Osteoblast (primary cell): ENCODE results near the gene MAP3K7. TPM values are rescaled to one million over a fixed set of nuclear protein-coding genes. Genes with fewer than 3 reads are reported as not detected.

Experiments used
- DNase-seq: peaks from one replicate; pipeline ENCODE4 v3.0.0; 2011; ENCODE audit warnings: low spot score, mixed read lengths; ENCODE audit not compliant: insufficient read length; ENCODE audit errors: missing footprints
- H2AFZ ChIP-seq: 2 replicates; pipeline ENCODE4 v1.6.0; 2011; ENCODE audit warnings: mild to moderate bottlenecking, low read length
- H3K27ac ChIP-seq: 2 replicates; pipeline ENCODE4 v1.5.1; 2011; ENCODE audit warnings: mild to moderate bottlenecking, low read depth, low read length, moderate library complexity
- H3K27me3 ChIP-seq: 2 replicates; pipeline ENCODE4 v1.6.0; 2012; ENCODE audit warnings: mild to moderate bottlenecking, control low read depth, inconsistent platforms, low read length, moderate library complexity; ENCODE audit not compliant: insufficient read depth
- H3K36me3 ChIP-seq: 2 replicates; pipeline ENCODE4 v1.5.1; 2011; ENCODE audit warnings: mild to moderate bottlenecking, low read length, control low read depth, moderate library complexity; ENCODE audit not compliant: insufficient read depth
- H3K4me1 ChIP-seq: 2 replicates; pipeline ENCODE4 v1.5.1; 2011; ENCODE audit warnings: mild to moderate bottlenecking, low read length, control low read depth, moderate library complexity; ENCODE audit not compliant: insufficient read depth
- H3K4me2 ChIP-seq: 2 replicates; pipeline ENCODE4 v1.6.0; 2011; ENCODE audit warnings: mild to moderate bottlenecking, low read length; ENCODE audit not compliant: insufficient read depth
- H3K4me3 ChIP-seq: fragments of 200-600 bp; sonication (generic); 3 replicates; pipeline ENCODE4 v1.5.1; 2012; ENCODE audit warnings: mild to moderate bottlenecking, low read length, inconsistent platforms; ENCODE audit not compliant: insufficient read depth
- H3K79me2 ChIP-seq: 2 replicates; pipeline ENCODE4 v1.6.0; 2012; ENCODE audit warnings: mild to moderate bottlenecking, low read length, control low read depth, inconsistent platforms; ENCODE audit not compliant: insufficient read depth
- H3K9me3 ChIP-seq: 2 replicates; pipeline ENCODE4 v1.5.1; 2011; ENCODE audit warnings: low read depth, low read length, control low read depth
- H4K20me1 ChIP-seq: 2 replicates; pipeline ENCODE4 v1.6.0; 2012; ENCODE audit warnings: mild to moderate bottlenecking, low read length, control low read depth; ENCODE audit not compliant: insufficient read depth
- CTCF ChIP-seq: IDR thresholded peaks from 2 replicates; pipeline ENCODE4 v1.5.1; 2011; ENCODE audit warnings: mild to moderate bottlenecking, low read depth, low read length, moderate library complexity; ENCODE audit errors: extremely low read depth
- total RNA-seq: library from RNA; depleted of rRNA; stranded (reverse); fragments of >200 nt; gene quantifications from 2 replicates; pipeline ENCODE4 v1.2.3, GENCODE V29; 2012

The MAP3K7 gene
- total RNA-seq, 1 donor = 38.4 TPM

GRCh38 chr6:90537723-90538258, 49.1 kb downstream of the MAP3K7 start:
- no peak overlapping the region for H3K4me2 ChIP-seq
- H3K27me3 ChIP-seq = no peaks in the 10 kb centered on the region
- DNase-seq = no peak
- TF ChIP-seq CTCF = no peak
- peaks cover 41% of the 10 kb centered on the region for H3K36me3 ChIP-seq
- H3K4me3 ChIP-seq = no peak overlapping the region
- no peak overlapping the region for H2AFZ ChIP-seq
- H3K79me2 ChIP-seq = peaks cover 2% of the 10 kb centered on the region
- peaks cover 21% of the 10 kb centered on the region for H3K4me1 ChIP-seq
- no peaks in the 10 kb centered on the region for H4K20me1 ChIP-seq
- no peaks in the 10 kb centered on the region for H3K9me3 ChIP-seq
- H3K27ac ChIP-seq = peak overlapping the region; percentile 35

GRCh38 chr6:90537027-90537426, 49.8 kb downstream of the MAP3K7 start:
- no peak overlapping the region for H3K4me3 ChIP-seq
- no peak for DNase-seq
- H2AFZ ChIP-seq = no peak overlapping the region
- peaks cover 2% of the 10 kb centered on the region for H3K79me2 ChIP-seq
- no peaks in the 10 kb centered on the region for H4K20me1 ChIP-seq
- no peaks in the 10 kb centered on the region for H3K27me3 ChIP-seq
- peaks cover 43% of the 10 kb centered on the region for H3K36me3 ChIP-seq
- H3K27ac ChIP-seq = peak overlapping the region; percentile 35
- H3K4me1 ChIP-seq = peaks cover 21% of the 10 kb centered on the region
- no peak for TF ChIP-seq CTCF
- no peak overlapping the region for H3K4me2 ChIP-seq
- no peaks in the 10 kb centered on the region for H3K9me3 ChIP-seq

GRCh38 chr6:90536520-90536919, 50.4 kb downstream of the MAP3K7 start:
- peaks cover 48% of the 10 kb centered on the region for H3K36me3 ChIP-seq
- H3K79me2 ChIP-seq = peaks cover 2% of the 10 kb centered on the region
- H2AFZ ChIP-seq = no peak overlapping the region
- no peak overlapping the region for H3K4me2 ChIP-seq
- TF ChIP-seq CTCF = no peak
- no peaks in the 10 kb centered on the region for H3K27me3 ChIP-seq
- no peak for DNase-seq
- H3K4me1 ChIP-seq = peaks cover 21% of the 10 kb centered on the region
- H4K20me1 ChIP-seq = no peaks in the 10 kb centered on the region
- H3K27ac ChIP-seq = peak overlapping the region; percentile 35
- no peak overlapping the region for H3K4me3 ChIP-seq
- no peaks in the 10 kb centered on the region for H3K9me3 ChIP-seq

- no peak for DNase-seq
- H2AFZ ChIP-seq = no peak overlapping the region
- H3K27me3 ChIP-seq = no peaks in the 10 kb centered on the region
- no peak overlapping the region for H3K4me3 ChIP-seq
- peaks cover 2% of the 10 kb centered on the region for H3K79me2 ChIP-seq
- no peak for TF ChIP-seq CTCF
- H3K27ac ChIP-seq = no peak overlapping the region
- H3K4me2 ChIP-seq = no peak overlapping the region
- no peaks in the 10 kb centered on the region for H3K9me3 ChIP-seq
- no peaks in the 10 kb centered on the region for H4K20me1 ChIP-seq
- H3K36me3 ChIP-seq = peaks cover 49% of the 10 kb centered on the region
- peaks cover 21% of the 10 kb centered on the region for H3K4me1 ChIP-seq
These were observed 52.4 kb downstream of the MAP3K7 start for GRCh38 chr6:90534337-90535025.
